ENCODE measurements around the gene TCF7L1. TPM values are rescaled to one million over a fixed set of nuclear protein-coding genes. Genes with fewer than 3 reads are reported as not detected.

The TCF7L1 gene
- total and polyA plus RNA-seq, 11 donors, result 1.9 to 9.8 (median 6.3) TPM

- TF ChIP-seq POLR2A (IDR thresholded peaks at IDR 0.05) (no peak), CTCF (IDR thresholded peaks at IDR 0.05) (no peak)
- 81 to 96% (median 93%) methylated on average over 10 of the region's 10 CpGs for WGBS, 4 donors
- intact Hi-C loops (cut with DNase I), result loop anchor here in 1 of 10 donors (5.0 kb wide), 1 partner anchor 35 kb away; no protein-coding TSS in a partner anchor
- Histone ChIP-seq H3K4me1 (peaks cover 12 to 28% (median 21%) of the 10 kb centered on the region in 12 donors), H3K27ac (no peak overlapping the region), H3K4me3 (no peak overlapping the region), H3K36me3 (no peaks in the 10 kb centered on the region), H3K9me3 (peaks cover 0 to 3% (median 0%) of the 10 kb centered on the region in 12 donors), H3K27me3 (no peaks in the 10 kb centered on the region)
- DNase-seq (no peak), ATAC-seq (no peak)
Observed at GRCh38 chr2:85171916-85172315, 38.7 kb downstream of the TCF7L1 start.

DNA sequence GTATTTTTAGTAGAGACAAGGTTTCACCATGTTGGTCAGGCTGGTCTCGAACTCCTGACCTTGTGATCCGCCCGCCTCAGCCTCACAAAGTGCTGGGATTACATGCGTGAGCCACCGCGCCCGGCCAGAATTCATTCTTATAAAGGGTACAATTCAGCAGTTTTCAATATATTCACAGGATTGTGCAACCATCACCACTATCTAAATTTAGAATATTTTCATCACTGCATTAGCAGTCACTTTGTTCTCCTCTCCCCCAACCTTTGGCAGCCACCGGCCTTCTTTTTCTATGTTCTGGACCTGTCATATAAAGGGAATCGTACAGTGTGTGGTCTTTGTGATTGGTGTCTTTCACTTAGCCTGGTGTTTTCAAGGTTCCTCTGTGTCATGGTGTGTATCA is 40.7 kb downstream of the TCF7L1 start:
- Histone ChIP-seq H3K27me3 (no peaks in the 10 kb centered on the region), H3K27ac (peak overlapping the region in 3 of 12 donors; percentile 22 to 58 (median 27)), H3K9me3 (peaks cover 0 to 7% (median 0%) of the 10 kb centered on the region in 12 donors), H3K4me1 (peaks cover 12 to 42% (median 32%) of the 10 kb centered on the region in 12 donors), H3K36me3 (no peaks in the 10 kb centered on the region), H3K4me3 (no peak overlapping the region)
- intact Hi-C loops (cut with DNase I), result loop anchor here in 1 of 10 donors (5.0 kb wide), 1 partner anchor 37 kb away; no protein-coding TSS in a partner anchor
- TF ChIP-seq POLR2A (IDR thresholded peaks at IDR 0.05), result no peak
- no peak for TF ChIP-seq CTCF (IDR thresholded peaks at IDR 0.05)
- ATAC-seq (peak in 3 of 4 donors; percentile 33 to 69 (median 41)), DNase-seq (peak in 1 of 5 donors; percentile 52)
- 84 to 90% (median 89%) methylated on average over 9 of the region's 9 CpGs for WGBS, 4 donors

DNA sequence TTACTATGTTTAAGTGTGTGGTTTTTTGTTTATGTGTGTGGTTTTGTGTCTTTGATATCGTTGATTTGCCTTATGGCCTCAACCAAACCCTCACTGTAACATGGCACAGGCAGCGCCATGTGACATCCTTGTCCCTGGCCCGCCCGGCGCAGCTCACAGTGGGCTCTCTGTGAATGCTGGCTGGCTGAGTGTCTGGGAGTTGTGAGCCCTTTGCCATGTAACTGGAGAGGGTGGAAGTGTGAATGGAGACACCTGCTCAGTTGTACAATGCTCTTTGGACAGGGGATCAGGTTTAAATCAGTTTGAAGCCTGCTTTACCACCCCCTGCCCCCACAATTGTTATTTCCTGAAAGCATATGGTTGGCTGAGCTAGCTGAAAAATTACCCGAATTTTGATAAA is 41.8 kb downstream of the TCF7L1 start:
- Histone ChIP-seq H3K4me1 (peaks cover 12 to 50% (median 42%) of the 10 kb centered on the region in 12 donors), H3K27me3 (no peaks in the 10 kb centered on the region), H3K27ac (peak overlapping the region in 9 of 12 donors; percentile 27 to 71 (median 54)), H3K4me3 (no peak overlapping the region), H3K9me3 (peaks cover 0 to 7% (median 0%) of the 10 kb centered on the region in 12 donors), H3K36me3 (no peaks in the 10 kb centered on the region)
- peak in 1 of 4 donors; percentile 28 for ATAC-seq
- intact Hi-C loops (cut with DNase I), result loop anchor here in 1 of 10 donors (5.0 kb wide), 1 partner anchor 38 kb away; no protein-coding TSS in a partner anchor
- 88 to 92% (median 90%) methylated on average over 6 of the region's 6 CpGs for WGBS, 4 donors
- TF ChIP-seq CTCF (IDR thresholded peaks at IDR 0.05), result no peak
- no peak for TF ChIP-seq POLR2A (IDR thresholded peaks at IDR 0.05)
- DNase-seq, result no peak

- H3K27me3 ChIP-seq, result no peaks in the 10 kb centered on the region
- DNase-seq (peak in 3 of 5 donors; percentile 32 to 54 (median 50)), ATAC-seq (peak in 3 of 4 donors; percentile 46 to 82 (median 79))
- TF ChIP-seq POLR2A (IDR thresholded peaks at IDR 0.05) (no peak), CTCF (IDR thresholded peaks at IDR 0.05) (no peak)
- peaks cover 12 to 57% (median 49%) of the 10 kb centered on the region in 12 donors for H3K4me1 ChIP-seq
- intact Hi-C loops (cut with DNase I), result no loop called here
- WGBS, 4 donors, result 28 to 54% (median 47%) methylated on average over 13 of the region's 13 CpGs
- peaks cover 0 to 7% (median 0%) of the 10 kb centered on the region in 12 donors for H3K9me3 ChIP-seq
- H3K27ac ChIP-seq, result peak overlapping the region in 10 of 12 donors; percentile 2 to 71 (median 50)
- H3K4me3 ChIP-seq, result no peak overlapping the region
- no peaks in the 10 kb centered on the region for H3K36me3 ChIP-seq
Observed at GRCh38 chr2:85175369-85176299, 42.4 kb downstream of the TCF7L1 start.
